ENCODE measurements around the gene MAPKBP1.

MAPKBP1 gene

DNA sequence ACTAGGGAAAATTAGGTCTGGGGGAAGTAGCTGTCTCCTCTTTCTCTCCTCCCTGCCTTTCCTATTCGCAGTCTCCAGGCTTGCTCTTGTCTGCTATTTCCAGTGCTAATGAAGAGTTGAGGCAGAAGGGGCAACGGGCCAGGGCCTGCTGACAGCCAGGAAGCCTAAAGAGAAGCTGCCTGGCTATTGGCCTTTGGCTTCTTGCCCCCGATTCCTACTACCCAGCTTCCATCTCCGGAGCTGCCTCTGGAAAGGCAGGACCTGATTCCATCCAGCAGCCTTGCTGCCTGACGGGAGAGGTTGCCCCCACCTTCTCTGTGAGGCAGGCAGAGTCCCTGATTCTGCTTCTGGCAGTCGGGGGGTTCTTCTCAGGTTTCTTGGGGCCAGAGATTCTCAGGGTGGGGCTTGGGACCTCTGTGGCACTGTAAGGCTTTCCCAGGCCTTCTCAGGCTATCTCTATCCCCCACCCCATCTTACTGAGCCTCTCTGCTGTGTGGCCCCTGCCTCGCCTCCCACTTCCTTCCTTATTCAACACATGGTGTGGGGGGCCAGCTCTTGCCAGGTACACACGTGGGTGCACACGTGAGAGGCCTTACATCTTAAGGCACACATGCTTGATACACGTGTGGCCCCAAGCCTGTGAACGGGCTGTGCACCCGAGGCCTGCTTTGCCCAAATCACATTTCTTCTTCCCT, 35.4 kb downstream of the MAPKBP1 start:
- DNase-seq (ENCODE audit: low read depth) = no peak

DNA sequence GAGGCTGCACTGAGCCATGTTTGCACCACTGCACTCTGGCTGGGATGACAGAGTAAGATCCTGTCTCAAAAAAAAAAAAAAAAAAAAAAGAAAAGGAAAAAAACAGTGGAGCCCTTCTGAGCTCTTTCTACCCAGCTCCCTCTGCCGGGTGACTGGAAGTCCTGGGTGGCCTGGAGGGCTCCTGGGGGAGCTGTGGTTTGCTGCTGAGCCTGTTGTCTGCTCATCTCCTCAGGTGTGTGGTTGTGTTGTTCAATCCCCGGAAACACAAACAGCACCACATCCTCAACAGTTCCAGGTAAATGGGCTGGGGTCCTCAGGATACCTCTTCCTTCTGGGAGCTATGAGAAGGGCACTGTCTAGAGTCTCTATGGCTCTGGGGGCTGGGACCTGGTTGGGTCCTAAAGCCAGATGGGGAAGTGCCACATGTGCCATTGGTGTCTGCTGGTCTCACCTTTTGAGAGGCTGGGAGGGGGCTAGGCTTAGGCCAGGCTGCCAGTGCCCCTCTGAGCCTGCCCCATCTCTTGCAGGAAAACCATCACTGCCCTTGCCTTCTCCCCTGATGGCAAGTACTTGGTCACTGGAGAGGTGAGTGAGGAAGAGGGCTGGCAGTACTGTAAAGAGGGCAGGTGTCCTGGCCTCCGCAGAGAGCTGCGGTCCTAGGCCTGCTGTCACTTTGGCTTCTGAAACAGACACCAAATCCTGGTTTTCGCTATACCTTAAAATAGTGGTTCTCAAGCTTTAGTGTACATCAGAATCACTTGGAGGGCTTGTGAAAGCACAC, 36.6 kb downstream of the MAPKBP1 start:
- no peak for DNase-seq (ENCODE audit: low read depth)

DNA sequence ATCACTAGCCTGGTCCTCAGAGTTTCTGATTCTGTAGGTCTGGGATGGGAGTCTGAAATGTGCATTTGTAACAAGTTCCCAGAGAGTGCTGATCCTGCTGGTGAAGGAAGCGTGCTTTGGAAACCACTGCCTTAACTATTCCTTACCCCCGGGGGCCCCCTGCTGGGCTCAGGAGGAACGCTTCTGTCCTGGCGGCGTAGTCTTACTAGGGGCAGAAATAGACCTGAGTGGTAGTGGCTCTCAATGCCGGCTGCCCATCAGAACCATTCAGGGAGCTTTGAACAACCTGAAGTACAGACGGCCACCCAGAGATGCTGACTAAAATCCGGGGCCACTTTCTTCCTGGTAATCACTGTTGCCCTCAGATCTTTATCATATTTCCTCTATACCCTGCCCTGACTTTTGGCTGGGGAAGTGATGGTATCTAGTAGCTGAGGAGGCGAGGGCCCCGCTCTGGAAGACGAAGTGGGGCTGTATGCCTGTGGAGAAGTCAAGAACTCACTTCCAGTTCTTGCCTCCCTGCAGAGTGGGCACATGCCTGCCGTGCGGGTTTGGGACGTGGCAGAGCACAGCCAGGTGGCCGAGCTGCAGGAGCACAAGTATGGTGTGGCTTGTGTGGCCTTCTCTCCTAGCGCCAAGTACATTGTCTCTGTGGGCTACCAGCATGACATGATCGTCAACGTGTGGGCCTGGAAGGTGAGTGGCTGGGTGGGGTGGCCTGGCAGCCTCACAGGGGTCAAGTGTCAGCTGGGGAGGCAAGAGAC, 37.3 kb downstream of the MAPKBP1 start:
- DNase-seq (ENCODE audit: low read depth) = peak; percentile 59

DNA sequence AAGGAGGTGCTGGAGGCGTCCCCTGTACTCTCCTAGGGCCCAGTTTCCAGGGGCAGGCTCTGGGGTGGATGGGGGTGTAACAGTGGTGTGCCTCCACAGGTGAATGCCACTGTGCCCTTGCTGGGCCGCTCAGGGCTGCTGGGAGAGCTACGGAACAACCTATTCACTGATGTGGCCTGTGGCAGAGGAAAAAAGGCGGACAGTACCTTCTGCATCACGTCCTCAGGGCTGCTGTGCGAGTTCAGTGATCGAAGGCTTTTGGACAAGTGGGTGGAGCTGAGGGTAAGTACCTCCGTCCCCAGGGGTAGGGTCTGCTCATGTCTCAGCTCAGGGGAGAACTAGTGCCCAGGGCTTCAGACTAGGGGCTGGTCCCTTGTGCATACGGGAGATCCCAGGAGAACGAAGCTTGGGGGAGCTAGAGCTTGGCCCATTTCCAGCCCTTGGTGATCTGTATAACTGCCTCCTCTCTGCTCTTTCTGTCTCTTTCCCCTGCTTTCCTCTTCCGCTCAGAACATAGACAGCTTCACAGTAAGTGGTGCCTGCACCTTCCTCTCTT, 38.6 kb downstream of the MAPKBP1 start:
- no peak for DNase-seq (ENCODE audit: low read depth)

- no peak for DNase-seq (ENCODE audit: low read depth)
These were observed 39.1 kb downstream of the MAPKBP1 start for GRCh38 chr15:41813426-41813825.

GRCh38 chr15:41814534-41814933, 40.2 kb downstream of the MAPKBP1 start:
- DNase-seq (ENCODE audit: low read depth) = no peak

- no peak for DNase-seq (ENCODE audit: low read depth)
These were observed 42.5 kb downstream of the MAPKBP1 start for GRCh38 chr15:41816788-41817187.

- DNase-seq (ENCODE audit: low read depth) = no peak
These were observed 43.0 kb downstream of the MAPKBP1 start for GRCh38 chr15:41817327-41817726.

DNA sequence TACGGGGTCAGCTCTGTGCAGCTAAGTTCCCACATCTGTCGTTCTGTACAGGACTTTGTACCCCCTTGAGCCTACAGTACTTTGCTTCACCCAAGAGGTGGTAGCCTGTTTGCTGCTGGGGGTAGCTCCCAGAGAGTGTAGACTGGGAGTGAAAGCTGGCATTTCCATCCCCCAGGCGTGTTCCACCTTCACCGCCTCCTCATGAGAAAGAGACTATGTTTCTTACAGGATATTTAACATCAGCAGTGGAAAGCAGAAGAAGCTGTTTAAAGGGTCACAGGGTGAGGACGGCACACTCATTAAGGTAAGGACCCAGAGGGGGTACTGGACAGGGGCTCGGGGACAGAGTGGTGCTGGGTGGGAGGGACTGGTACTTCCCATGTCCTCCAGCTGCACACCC, 43.5 kb downstream of the MAPKBP1 start:
- no peak for DNase-seq (ENCODE audit: low read depth)

GRCh38 chr15:41819455-41820050, 45.3 kb downstream of the MAPKBP1 start:
- no peak for DNase-seq (ENCODE audit: low read depth)

GRCh38 chr15:41820791-41821423, 46.6 kb downstream of the MAPKBP1 start:
- DNase-seq (ENCODE audit: low read depth) = no peak

DNA sequence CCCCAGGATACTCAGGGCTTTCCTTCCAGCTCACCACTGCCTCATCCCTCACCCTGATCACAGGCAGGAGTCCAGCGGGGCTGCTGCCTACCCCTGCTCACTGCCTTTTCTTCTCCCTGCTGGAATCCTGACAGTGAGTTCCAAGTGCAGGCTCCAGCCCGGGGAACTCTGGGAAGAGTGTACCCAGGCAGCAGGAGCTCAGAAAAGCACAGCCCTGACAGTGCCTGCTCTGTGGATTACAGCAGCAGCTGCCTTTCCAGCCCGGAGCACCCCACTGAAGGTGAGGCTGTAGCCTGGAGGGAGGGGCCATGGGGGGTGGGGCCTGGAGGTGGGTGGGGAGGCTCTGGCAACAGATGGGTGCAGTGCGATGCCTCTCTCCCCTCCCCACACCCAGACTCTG, 47.5 kb downstream of the MAPKBP1 start:
- no peak for DNase-seq (ENCODE audit: low read depth)

DNA sequence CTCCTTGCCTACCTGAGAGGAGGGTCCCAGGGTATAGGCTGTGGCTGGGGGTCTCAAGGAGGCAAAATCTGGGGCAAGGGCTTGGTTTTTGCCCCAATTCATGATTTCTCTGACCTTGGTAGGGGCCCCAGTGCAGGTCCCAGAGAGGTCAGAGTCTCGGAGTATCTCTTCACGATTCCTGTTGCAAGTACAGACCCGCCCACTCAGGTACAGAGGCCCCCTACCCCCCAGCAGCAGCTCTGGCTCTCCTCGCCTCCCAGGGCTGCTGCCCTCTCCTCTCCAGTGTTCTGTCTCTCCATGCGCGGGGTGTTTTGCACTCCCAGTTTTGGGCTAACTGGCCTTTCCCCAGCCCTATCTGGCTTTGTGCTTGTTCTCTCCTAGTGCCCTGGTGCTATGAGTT, 48.2 kb downstream of the MAPKBP1 start:
- DNase-seq (ENCODE audit: low read depth) = no peak

- no peak for DNase-seq (ENCODE audit: low read depth)
These were observed 48.7 kb downstream of the MAPKBP1 start for GRCh38 chr15:41822957-41823356.

DNA sequence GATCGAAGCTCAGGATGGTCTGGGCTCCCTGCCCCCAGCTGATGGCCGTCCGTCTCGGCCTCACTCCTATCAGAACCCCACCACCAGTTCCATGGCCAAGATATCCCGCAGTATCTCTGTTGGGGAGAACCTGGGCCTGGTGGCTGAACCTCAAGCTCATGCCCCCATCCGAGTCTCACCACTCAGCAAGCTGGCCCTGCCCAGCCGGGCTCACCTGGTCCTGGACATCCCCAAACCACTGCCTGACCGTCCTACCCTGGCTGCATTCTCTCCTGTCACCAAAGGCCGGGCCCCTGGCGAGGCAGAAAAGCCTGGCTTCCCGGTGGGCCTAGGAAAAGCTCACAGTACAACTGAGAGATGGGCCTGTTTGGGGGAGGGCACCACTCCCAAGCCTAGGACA, 49.2 kb downstream of the MAPKBP1 start:
- DNase-seq (ENCODE audit: low read depth) = no peak

DNA sequence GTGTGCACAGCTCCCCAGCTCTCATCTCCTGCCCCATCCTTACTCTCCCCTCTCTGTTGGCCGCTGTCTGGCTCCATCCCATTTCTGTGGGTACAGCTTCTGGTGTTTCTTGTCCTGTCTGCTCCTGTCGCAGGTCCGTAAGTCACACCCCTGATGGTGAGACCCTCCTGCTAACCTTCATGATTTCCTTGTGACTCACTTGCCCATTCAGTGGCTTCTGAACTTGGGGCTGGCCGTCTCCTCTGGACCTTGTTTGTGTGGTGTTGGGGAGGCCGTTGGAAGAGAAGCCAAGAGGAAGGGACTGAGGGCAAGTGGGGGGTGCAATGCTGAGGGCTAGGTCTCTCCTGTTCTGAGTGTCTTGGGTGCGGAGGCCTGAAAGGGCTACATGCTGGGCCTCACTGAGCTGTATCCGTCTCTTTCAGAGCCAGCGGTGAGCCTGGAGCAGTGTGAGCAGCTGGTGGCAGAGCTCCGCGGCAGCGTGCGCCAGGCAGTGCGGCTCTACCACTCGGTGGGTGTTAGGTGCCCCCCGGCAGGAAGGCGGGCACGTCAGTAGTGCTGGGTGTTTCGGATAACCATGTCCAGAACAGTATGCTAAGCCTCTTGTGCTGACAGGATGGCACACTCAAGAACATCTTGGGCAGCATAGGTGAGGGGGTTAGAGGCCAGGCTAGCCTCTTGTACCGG, 49.9 kb downstream of the MAPKBP1 start:
- no peak for DNase-seq (ENCODE audit: low read depth)

DNA sequence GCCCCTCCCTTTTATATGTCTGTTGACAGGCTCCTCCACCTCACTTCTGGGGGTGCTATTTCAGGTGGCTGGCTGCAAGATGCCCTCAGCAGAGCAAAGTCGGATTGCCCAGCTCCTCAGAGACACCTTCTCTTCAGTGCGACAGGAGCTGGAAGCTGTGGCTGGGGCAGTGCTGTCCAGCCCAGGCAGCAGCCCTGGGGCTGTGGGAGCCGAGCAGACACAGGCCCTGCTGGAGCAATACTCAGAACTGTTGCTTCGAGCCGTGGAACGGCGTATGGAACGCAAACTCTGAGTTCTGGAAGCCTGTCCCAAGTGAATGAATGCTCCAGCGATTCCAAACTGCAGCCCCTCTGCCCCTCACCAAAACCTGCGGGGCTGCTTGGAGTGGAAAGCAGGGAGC, 50.9 kb downstream of the MAPKBP1 start:
- no peak for DNase-seq (ENCODE audit: low read depth)

DNA sequence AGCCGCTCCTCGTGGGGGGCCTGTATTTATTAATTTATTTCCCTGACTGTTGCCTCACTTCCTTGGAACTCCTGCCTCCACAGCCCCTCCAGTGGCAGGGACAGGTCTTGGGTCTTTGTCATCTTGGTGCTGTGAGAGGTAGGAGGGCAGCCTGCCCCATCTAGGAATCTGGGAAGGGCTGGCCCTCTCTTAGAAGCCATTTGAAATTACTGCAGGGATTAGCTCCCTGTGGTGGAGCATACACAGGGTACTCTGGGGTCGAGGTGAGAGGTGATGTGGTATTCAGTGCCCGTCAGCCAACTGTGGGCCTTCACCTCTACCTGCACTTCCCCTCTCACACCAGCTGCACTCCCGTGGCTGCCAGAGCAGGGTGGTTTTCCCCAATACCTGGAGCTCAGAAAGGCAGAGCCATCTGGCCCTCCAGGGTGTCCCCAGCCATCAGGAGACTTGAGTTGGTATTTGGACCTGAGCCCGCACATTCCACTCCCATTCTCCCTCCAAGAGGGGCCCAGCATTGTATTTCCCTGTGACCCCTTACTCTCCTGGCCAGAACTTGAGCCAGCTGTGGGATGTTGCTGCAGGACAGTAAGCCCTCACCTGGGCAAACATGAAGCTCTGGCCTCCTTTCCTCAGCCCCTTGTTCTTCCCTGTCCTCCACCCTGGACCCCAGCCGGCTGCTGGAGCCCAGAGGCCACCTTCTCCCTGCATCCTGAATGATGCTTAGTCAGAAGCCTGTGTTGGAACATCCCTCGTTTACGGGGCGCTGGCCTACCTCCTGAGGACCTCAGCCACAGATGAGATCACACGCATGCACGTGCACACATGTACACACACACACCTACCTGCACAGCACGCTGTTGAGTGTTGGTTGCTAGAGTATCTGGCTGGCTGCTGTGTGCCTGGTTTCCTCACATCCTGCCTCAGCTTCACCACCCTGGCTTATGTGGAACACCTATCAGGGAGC, 51.6 kb downstream of the MAPKBP1 start:
- DNase-seq (ENCODE audit: low read depth) = no peak

DNA sequence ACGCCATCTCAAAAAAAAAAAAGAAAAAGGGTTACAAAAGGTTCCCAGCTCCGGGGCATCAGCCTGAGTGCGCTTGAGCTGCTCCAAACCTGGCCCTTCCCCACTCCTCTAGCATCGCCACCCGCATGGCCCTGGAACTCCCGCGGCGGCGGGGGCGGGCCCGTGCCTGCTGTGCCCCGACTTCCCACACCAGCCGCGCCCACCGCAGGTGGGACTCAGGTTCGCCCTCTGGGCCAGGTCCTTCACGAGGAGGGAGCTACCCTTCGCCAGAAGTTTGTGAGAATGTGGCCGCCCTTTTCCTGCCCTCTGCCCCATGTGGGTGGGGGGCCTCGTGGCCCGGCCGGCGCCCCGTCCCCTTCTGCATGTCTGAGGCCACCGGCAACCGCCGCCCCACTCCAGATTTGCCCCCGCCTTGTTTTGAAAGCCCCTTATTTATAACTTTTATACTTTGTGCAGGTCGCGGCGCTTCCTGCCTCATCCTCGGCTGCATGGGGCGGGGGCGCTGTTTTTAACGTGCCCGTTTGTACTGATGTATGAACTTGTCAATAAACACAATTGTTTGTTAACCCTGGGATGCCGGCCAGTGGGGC, 53.1 kb downstream of the MAPKBP1 start:
- DNase-seq (ENCODE audit: low read depth) = peak; percentile 24

Data from T follicular helper cell (primary cell).